IPS-NIHi7 (cell line): ENCODE data around the gene ABLIM3.

ENCODE experiments used
- DNase-seq: peaks from one replicate; pipeline ENCODE4 v3.0.0; 2012; ENCODE audit warnings: mixed read lengths; ENCODE audit errors: extremely low spot score

Gene ABLIM3

DNA sequence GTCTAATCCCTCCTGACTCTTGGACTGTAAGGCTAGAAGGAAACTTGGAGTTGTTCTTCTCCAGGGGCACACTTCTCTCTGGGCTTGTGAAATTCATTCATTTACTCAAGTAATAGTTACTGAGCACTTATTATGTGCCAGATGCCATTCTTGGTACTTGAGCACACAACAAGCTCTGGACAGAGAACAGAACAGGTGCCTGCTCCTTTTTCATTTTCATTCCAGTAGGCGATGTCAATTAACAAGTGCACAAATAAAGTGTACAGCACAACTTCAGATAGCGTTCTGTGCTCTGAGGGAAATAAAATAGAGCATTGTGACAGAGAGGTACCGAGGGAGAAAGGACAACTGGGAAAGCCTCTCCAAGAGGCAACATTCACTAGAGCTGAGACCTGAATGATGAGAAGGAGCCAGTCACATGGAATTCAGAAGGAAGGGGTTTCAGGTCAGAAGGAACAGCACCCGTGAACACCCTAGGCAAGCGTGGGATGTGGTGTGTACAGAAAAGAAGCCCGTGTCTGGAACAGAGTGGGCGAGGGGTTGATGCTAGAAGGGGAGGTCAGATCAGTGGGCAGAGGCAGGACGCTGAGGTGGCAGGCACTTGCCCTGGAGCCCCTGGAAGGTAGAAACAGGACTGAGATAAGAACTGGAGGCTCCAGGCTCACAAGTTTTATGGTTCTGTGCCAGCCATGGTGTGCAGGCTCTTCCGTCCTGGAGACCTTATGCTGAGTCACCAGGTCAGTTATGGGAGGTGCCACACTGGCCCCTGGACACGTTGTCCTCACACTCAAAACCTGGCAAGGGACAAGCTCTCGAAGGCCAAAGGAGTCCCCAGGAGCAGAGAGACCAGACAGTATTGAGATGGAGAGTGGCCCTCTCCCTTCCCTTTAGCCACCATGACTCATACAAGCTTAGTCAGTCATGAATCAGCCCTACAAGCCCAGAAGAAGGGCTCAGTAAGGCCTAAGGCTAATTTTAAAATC, 7.2 kb upstream of the ABLIM3 start:
- DNase-seq = no peak

DNA sequence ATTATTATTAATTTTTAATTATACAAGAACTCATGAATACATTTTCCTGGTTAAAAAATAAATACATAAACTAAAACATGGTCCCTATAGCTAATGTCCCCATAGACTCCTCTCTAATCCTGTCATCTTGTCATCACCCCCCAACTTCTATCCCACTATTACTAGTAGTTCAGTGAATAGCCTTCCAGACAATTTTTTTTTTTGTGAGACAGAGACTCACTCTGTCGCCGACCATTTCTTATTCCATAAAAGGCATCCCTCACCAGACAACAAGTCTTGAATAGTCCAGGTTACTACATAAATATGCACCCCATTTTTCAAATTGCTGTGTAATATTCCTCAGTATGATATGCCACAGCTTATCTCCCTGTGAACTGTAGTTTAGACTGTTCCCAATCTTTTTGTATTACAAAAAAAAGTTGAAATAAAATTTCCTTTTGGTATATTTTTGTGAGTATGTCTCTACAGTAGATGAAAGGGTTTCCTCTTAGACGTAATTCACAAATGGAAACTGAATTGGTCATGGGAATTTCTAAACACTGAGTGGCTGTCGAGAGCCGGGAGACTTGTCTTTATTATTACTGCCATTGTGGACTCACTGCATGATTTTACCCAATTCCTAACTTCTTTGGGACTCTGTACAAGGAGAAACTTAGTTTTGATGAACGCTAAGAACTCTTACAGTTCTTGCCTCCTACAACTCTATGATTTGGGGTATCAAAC, 6.4 kb upstream of the ABLIM3 start:
- no peak for DNase-seq

DNA sequence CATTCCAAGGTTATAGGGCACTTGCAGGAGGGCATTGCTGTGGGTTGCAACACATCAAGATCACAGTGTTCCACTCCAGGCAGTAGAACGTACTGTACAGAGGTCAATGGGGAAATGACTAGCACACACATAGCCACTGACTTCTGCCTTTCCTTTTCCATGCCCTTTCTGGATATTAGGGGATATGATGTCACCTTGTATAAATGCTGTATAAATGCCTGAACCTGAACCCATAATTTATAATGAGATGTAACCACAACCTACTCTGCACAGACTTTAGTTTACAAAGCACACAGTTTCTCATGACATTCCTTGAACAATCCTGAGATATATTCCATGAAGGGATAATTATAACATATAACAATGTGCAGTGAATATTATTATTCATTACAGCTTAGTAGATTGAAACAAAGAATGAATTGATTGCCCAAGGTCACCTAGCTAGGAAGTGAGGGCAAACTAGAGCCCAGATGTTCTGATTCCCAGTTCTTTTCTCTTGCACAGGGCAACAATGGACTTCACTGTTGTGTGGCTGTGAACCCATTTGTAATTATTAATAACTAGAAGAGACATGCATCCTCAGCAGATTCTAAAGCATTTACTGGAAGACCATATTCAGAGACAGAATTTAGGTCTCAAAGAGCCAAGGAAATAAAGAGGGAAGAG, 5.6 kb upstream of the ABLIM3 start:
- no peak for DNase-seq

DNA sequence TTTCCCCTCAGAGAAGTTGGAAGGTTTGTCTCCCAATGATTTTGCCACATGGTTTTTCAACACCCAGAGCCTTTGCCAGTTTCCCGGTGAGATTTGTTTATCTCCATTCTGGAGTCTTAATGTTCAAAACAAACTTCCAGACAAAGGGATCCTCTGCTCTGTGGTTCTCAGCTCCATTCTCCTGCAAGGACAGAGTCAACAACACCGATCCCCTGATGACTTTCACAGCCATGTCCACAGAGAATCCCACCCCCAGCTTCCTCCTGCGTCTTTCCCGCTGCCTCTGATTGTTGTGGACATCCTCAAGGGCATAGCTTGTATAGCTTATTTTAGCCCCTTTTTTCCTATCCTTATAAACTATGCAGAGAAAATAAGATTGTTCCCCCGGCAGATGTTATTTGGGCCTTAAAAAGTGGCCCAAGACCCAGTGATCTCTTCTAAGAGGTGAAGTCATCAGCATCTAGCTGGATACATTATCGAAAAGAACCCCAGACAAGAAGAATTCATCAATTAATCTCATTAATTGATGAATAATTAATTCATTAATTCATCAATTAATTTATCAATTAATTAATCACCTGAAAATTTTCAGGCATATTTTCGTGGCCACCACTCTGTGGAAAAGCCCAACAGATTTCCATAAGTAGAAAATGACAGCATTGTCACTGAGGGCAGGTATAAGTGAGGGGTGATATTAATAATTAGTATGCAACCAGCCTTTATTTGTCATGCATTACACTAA, 2.9 kb upstream of the ABLIM3 start:
- DNase-seq = no peak

DNA sequence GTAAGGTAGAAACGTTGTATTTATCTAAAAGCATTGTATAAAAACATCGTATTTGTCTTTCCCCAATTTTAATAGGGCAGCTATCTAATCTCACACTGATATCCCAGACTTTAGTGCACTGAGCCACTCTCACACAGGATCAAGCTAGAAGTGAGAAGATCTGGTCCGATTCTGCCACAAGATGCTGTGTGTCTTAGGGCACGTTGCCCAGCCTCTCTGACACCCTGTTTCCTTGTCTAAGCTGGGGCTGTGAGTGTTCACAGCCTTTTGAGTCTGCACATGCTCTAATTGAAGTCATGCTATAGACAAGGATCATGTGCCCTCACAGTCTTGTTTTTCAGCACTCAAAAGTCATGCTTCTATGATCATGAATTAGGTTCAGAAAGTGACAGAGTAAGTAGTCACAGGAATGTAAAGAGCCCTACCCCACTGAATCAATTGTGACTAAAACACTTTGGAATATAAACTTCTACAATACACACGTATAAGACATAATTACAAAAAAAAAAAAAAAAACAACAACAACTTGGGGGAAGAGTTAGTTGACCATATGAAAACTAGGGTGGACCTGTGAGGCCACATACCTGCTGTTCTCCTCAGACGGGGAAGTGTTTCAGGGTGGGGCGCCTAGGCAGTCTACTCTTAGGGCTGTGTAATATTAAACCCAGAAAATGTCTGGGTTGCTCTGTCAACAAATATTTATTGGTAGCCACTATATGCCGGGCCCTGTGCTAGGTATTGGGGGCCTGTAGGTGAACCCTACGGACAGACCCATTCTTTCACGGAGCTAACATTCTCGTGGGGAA, 893 bp upstream of the ABLIM3 start:
- DNase-seq = no peak

DNA sequence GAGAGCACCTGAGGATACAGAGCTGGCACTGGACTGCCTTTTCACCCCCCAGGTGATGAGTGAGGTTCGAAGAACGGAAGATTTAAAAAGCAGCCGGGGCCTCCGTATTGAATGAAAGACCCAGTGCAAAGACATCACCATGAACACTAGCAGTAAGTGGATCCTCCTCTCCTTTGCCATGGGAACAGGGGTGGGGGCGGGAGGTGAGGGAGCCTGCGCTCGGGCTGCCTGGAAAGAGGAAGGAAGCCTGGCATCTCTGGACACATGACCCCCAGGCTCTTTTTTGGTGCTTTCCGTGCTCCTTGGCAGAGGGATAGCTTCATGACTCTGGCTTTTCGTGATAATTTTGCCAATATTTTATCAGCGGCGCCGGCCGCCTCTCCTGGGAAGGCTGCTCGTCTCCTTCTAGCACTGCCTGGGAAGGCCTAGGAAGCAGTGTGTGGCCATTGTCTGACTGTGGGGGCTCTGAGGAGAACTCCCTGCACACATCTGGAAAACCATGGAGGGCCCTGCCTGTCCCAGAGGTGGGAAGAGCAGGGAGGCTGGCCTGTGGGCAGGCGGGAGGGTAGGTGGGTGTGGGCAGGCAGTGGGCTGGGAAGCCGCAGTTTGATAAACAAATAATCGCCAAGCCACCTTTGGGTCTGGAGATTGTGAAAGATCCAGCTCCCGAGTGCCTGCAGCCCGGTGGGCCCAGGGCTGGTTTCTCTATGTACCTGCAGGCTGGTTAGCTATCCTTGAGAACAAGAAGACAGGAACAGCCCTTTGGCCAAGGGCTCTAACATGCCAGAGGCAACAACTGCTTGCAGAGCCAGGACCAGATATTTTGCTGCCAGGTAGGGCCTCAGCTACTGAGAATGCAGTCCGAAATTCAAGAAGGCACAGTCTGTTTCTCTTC, 911 bp downstream of the ABLIM3 start:
- no peak for DNase-seq

DNA sequence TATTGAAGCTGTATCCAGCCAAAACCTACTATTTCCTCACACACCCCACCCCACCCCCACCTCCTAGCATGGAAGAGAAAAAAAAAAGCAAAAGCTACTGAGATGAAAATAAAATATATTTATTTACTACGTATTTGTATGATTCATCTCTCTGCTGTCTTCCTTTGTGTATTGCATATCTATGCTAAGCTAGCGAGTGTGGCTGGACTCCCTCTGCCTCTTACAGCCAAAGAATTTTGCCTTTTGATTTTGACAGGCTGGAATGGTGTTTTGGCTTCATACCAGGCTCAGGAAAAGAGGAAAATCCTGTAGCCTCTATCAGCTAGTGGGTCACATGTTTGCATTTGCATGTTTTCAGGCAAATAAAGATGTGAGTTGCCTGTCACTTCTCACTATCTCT, 2.2 kb downstream of the ABLIM3 start:
- DNase-seq = no peak

DNA sequence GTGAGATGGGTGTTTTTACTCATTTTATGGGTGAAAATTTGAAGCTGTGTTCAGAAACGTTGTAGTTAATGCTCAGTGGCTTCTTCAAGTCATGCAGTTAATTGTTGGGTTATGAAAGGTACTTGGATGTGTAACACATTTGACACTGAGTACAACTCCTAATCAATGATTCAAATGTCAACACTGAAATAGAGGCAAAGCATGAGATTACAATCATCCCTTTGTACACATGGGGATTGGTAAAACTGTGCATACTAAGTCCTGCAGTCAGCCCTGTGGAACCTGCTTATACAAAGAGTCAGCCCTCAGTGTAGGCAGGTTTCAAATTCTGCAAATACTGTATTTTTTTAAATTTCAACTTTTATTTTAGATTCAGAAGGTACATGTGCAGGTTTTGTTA, 3.3 kb downstream of the ABLIM3 start:
- DNase-seq = no peak

DNA sequence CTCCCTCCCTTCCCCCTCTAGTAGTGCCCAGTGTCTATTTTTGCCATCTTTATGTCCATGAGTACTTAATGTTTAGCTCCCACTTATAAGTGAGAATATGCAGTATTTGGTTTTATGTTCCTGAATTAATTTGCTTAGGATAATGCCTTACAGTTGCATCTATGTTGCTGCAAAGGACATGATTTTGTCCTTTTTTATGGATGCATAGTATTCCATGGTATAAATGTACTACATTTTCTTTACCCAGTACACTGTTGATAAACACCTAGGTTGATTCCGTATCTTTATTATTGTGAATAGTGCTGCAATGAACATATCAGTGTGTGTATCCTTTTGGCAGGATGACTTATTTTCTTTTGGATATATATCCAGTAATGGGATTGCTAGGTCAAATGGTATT, 3.8 kb downstream of the ABLIM3 start:
- no peak for DNase-seq

DNA sequence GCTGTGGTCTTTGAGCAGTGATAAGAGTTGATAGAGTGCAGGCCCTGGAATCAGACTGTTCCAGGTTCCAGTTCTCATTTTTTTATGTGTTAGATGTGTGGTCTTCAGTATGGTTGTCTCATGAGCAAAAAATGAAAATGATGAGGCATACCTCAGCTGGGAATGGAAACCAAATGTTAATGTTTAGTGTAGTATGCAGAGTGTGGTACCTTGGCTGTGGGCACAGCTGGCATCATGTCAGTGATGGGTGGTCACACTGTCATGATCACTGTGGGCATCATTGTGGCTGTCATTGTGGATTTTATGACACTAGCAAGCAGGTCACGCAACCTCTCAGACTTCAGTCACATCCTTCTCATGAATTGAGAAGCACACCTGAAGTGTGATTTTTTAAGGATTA, 6.4 kb downstream of the ABLIM3 start:
- DNase-seq = no peak

DNA sequence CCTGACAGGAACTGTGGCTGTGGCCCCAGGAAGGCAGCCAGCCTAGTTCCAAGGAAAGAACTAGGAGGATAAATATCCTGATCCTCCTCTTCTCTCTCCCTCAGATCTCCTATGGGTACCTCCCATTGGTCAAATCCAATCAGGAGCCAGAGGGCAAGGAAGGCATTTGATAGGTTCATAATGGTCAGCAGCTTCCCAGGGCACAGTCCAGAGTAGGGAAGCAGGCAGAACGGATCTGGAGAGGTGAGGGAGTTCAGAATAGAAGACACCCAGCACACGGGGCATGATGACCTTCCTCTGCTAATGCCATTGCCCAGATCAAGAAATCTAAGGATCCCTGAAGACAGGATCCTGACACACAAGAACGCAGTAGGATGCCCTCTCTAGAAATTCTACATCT, 8.6 kb downstream of the ABLIM3 start:
- DNase-seq = no peak

DNA sequence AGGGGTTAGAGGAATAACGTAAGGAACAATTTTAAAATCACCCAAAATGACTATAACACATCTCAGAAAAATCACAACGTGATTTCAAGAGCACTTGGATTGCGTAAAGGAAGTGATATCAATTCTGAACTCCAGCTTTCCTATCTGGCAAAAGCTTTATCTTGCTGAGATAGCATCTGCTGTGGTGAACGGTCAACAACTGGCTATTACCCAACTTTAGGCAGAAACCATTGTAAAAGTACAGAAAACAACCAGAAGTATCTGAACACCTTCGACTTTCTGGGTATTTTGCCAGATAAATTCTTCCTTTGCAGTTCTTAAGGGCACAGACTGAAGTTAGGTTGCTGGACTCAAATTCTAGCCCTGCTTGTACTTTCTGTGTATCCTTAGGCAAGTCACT, 9.2 kb downstream of the ABLIM3 start:
- DNase-seq = no peak

DNA sequence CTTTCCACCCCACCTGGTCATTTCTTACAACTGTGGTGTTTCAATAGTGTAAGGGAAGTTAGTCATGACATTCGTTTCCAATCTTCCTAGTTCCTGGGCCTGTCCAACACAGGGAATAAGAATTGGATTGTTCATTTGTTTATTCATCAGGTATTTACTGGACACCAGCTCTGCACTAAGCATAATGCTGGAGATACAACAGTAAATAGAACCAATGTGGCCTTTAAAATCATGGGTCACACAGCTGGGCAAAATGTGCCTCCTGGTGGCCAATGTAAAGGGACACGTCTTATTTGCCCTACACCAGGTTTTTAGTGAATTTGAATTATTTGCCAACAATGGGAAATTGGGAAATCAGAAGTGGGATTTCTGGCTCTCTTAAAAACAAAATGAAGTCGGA, 10.4 kb downstream of the ABLIM3 start:
- no peak for DNase-seq

DNA sequence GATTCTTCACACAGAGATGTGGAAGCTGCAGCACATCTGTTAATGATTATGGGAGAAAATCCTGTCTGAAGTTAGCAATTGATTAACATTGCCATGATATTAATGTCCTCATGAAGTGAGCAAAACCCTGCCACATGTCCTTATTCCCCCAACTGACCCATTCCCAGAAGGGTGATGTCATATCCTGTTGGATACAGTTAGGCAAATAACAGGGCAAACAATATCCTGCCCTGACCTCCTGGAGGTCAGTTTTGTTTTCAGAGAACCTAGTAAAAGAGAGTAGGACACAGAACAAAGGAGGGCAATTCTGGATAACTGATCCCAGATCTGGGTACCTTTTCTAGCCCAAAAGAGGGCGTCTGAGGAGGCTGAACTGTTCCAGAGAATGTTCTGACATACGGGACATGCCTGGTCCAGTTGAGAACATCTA, 11.0 kb downstream of the ABLIM3 start:
- no peak for DNase-seq

DNA sequence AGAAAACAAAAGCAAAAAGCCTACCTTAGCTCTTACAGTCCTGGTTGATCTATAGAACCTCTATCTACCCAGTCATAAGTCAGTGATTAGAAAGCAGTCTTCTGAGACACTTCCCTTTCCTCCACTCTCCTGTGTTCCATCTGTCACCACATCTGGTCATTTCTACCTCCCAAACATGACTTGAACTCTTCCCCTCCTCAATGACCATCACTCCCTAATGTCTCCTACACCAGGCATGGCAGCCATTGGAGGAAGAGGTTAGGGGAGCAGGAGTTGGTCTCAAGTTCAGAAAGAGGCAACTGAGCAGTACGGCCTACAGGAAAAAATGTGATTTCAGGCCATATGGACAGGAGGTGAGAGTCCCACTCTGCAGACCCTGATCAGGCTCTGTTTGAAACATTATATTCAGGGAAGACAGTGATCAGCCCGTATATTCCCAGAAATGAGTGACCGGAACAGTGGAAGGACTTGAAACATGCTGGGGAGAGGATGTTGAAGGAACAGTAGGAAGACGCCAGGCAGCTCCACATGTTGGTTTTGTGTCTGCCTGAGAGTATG, 12.0 kb downstream of the ABLIM3 start:
- no peak for DNase-seq

DNA sequence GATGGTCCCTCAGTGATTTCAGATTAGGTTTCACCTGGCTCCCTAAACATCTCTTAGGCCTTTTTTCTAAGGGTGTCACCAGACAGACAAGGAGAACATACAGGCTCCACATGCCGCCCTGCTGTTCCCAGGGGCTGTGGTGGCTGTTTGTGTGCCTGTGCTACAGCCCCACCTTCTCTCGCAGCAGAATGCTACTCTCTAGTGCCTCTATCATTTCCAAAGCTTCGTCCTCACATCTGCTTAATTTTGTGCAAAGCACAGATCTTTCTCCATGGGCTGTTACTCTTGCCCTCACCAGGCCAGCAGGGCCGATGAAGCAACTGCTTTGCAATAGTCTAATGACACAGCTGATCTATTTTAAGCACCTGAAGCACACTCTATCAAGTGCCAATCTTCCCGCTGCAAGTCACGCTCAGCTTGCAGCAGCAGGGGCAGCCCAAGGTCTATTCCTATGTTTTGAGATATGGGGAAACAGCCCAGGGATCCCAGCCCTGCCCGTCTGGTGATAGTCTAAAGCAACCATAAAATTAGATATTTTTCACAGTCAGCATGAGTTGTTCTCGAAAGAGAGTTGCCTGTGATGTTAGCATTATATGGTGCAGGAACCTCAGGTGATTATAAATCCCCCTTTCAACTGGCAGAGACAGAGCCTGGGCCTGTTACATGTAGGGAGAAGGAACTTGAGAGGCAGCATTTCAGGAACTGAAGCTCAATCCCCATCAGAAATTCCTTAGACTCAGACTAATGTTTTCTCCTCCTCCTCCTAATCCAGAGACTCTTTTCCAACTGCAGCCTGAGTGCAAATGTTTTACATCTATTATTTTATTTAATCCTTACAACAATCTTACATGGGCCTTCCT, 12.7 kb downstream of the ABLIM3 start:
- no peak for DNase-seq

DNA sequence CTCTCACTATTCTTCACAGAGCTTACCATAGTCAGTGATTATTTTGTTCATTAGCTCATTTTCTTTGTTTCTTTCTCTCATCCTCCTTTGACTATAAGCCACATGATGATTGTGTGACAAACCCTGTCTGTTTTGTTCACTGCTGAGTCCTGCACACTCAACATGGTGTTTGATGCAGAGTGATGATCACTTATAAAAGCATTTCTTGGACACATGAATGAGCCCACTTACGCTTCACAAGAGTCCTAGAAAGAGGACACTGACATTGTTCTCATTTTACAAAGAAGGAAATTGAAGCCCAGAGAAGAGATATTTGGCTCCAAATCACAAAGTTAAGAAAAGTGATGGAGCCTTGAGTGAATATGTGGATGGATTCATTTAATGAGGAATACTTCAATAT, 13.4 kb downstream of the ABLIM3 start:
- DNase-seq = no peak

DNA sequence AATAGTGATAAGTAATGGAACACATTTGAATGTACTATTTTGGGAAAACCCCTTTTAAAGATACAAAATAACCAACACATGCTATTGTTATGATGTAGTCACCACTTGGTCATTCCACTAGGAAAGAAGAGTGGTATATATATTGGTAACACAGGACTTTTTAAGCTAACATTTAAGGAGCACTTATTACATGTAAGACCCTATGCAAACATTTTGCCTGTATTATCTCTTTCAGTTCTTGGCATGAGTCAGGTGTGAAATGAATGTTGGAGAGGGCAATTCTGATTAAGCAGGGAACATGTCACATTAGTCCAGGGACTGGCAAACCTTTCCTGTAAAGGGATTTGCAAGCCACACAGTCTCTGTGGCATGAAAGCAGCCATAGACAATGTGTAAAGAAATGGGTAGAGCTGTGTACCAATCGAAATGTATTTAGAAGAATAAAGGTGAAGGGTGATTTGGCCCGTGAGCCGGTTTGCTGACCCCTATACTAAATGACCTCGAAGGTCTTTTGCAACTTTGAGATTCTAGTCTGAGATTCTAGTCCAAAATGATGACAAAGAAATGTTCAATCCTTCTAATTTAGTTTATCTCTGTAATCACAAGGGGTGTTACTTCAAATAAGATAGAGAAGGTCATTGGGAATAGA, 15.3 kb downstream of the ABLIM3 start:
- no peak for DNase-seq
